ENCODE data around the gene DPYSL3.
"Not testable (repeated sequence)": the region's sequence is repeated elsewhere in the genome, so short reads cannot be mapped to it uniquely, and the experiment has no call there.

DPYSL3 gene

GRCh38 chr5:147509710-147510651, at the start of gene DPYSL3:
Gene DPYSL3, minus strand, starts transcription at chr5:147510068. Its CDS starts 210 bp downstream, at chr5:147509858.
- DNase-seq, result no peak

- no peak for DNase-seq
Measured at GRCh38 chr5:147558826-147559225, 49.0 kb upstream of the DPYSL3 start.

- no peak for DNase-seq
Measured at GRCh38 chr5:147557876-147558745, 48.2 kb upstream of the DPYSL3 start.

GRCh38 chr5:147555176-147555575, 45.3 kb upstream of the DPYSL3 start:
- DNase-seq, result no peak

GRCh38 chr5:147554261-147554817, 44.5 kb upstream of the DPYSL3 start:
- no peak for DNase-seq

- not testable (repeated sequence) for DNase-seq
Measured at GRCh38 chr5:147553817-147554216, 43.9 kb upstream of the DPYSL3 start.

- no peak for DNase-seq
Measured at GRCh38 chr5:147552897-147553296, 43.0 kb upstream of the DPYSL3 start.

- no peak for DNase-seq
Measured at GRCh38 chr5:147551677-147552076, 41.8 kb upstream of the DPYSL3 start.

- DNase-seq, result no peak
Measured at GRCh38 chr5:147547730-147548129, 37.9 kb upstream of the DPYSL3 start.

- DNase-seq, result no peak
Measured at GRCh38 chr5:147544556-147544955, 34.7 kb upstream of the DPYSL3 start.

- DNase-seq, result no peak
Measured at GRCh38 chr5:147539053-147539452, 29.2 kb upstream of the DPYSL3 start.

GRCh38 chr5:147538236-147538635, 28.4 kb upstream of the DPYSL3 start:
- DNase-seq, result no peak

- no peak for DNase-seq
Measured at GRCh38 chr5:147534172-147534951, 24.5 kb upstream of the DPYSL3 start.

- no peak for DNase-seq
Measured at GRCh38 chr5:147532156-147532555, 22.3 kb upstream of the DPYSL3 start.

GRCh38 chr5:147530530-147531389, 20.9 kb upstream of the DPYSL3 start:
- DNase-seq, result no peak

- no peak for DNase-seq
Measured at GRCh38 chr5:147523069-147523468, 13.2 kb upstream of the DPYSL3 start.

- DNase-seq, result no peak
Measured at GRCh38 chr5:147522435-147522834, 12.6 kb upstream of the DPYSL3 start.

- no peak for DNase-seq
Measured at GRCh38 chr5:147520450-147520849, 10.6 kb upstream of the DPYSL3 start.

- DNase-seq, result no peak
Measured at GRCh38 chr5:147519380-147519779, 9.5 kb upstream of the DPYSL3 start.

GRCh38 chr5:147517383-147517782, 7.5 kb upstream of the DPYSL3 start:
- DNase-seq, result no peak

GRCh38 chr5:147515269-147515668, 5.4 kb upstream of the DPYSL3 start:
- DNase-seq, result no peak
